Central memory CD4-positive, alpha-beta T cell (primary cell): ENCODE measurements around the gene TMEM266.

Experiments used
- DNase-seq: peaks from one replicate; pipeline ENCODE4 v3.0.0; 2022

TMEM266 gene

GRCh38 chr15:76189106-76189505 is 129.3 kb downstream of the TMEM266 start:
- DNase-seq, result no peak

- DNase-seq, result no peak
Measured at GRCh38 chr15:76190070-76190564, 130.3 kb downstream of the TMEM266 start.

DNA sequence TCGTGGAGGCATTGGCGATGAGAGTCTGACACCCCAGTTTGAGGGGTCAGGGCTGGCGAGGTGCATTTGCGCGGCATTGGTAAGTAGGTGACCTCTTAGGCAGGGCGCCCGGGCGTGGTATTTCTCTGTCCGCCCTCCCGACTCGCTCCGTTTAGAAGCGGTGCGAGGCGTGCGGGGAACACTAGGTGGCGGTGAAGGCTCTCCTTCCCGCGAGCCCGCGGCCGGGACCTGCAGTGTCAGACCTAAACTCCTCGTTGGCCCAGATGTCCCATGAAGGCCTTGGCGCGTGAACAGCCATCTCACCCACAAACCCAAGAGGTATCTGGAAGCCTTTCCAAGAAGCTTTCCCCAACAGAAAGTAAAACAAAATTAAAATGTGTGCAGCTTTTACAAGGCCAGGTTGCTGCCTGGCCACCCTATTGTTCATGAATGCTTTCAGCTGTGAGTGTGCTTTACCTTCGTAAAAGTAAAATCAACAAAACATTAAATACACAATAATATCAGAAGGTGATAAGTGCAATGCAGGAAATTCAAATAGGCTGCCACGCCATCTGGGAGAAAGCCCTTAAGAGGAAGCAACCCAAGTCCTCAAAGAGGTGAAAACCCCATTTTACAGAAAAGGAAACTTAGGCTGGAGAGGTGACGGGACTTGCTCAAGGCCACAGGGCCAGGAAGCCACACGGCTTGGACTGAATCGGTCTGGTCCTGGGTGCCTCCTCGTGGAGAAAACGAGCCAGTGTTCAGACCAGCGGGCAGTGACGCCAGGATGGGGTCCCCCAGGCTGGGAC is 131.2 kb downstream of the TMEM266 start:
- DNase-seq, result peak; percentile 31

DNA sequence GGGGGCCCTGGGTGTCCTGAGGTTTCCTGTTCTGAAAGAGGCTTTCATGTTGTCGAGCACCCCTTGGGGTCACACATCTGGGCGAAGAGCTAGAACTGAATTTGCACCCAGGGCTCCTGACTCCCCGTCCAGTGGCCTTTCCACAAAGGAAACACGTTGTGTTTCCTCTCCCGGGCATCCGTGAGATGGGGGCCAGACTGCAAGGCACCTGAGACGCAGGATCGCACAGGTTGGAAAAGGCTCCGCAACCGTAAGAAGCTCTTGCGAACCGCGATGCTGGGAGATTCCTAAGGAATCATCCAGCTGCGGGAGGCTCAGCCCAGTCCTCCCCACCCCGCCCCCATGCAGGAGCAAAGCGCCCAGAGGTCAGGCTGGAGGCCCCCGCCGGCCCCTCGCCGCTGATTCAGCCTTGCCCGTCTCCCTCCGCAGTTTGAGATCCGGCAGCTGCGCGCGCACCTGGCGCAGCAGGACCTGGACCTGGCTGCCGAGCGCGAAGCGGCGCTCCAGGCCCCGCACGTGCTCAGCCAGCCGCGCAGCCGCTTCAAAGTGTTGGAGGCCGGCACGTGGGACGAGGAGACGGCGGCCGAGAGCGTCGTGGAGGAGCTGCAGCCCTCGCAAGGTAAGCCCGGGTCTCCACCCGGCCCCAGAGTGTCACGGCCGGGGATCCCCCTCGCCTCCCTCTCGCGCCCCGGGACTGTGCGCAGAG is 131.9 kb downstream of the TMEM266 start:
- no peak for DNase-seq

DNA sequence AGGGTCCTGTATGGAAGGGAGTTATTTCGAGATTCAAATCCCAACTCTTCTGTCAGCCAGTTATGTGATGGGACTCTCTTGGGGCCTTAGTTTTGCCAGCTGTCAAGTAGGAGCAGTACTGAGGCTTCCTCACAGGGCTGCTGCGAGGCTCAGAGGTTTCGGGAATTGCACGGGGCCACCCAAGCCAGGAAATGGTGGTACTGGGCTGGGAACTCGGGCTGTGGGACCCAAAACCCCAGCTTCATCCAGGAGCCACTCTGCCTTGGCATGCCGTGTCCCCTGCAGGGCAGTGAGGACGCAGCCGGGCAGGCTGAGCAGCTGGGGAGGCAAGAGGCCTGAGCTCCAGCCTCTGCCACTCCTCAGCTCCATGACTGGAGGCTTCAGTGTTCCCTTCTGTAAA is 132.9 kb downstream of the TMEM266 start:
- DNase-seq, result no peak

DNA sequence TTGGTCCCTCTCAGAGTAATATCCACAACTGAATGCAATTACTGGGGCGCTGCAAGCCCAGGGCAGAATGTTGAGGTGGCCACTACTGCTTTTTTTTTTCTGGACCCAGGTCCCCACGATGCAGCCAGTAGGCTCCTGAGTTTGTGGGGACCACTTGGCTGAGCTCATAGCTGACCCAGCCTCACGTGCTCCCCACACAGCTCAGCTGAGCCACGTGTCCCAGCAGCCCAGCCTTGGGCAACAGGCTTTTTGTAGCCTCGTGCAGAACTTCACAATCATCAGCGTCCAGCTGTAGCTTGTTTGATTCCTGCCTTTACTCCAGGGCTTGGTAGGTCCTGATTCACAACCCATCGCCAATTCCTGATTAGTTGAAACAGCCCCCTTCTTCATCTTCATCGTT is 134.1 kb downstream of the TMEM266 start:
- no peak for DNase-seq

- DNase-seq, result no peak
Measured at GRCh38 chr15:76195506-76196268, 135.9 kb downstream of the TMEM266 start.

DNA sequence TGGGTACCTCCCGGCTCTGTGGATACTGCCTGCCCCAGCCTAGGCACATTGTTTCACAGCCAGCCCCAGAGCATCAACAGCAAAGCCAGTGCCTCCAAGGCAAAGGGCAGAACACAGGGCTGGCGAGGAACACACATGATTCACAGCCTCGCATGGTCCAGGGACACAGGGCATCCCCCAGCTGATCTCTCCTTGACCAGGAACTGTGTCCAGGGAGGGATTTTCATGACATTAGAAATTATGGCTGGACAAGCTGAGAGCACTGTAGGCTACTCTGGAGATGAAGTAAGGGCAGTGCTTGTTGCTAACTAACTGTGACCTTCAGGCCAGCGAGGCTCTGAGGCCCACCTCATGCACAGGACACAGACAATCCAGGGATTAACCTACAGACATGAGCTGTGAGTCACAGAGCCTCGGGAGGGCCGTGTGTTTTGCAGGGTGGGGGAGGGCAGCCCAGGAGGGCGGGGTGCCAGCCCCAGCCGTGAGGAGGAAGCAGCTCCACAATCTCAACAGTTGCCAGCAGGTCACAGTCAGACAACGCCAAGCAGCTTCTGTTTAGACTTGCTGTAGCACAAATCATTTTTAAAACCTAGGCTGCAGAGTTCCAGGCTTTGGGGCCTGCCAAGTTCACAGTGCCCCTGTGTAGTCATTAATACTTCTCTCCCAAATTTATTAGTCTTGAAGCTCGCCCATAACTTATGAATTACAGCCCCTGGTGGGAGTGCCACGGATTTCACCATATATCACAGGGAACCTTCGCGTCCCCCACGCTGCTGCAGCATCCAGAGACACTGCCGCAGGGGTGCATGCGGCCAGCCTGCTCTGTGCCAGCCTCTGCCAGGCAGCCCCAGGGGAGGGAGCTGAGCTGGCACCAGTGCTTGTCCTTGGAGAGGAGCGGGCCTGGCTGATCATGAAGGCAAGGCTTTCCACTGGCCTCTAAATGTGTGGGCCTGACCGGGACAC is 136.8 kb downstream of the TMEM266 start:
- DNase-seq, result no peak

- no peak for DNase-seq
Measured at GRCh38 chr15:76197703-76198455, 138.1 kb downstream of the TMEM266 start.

DNA sequence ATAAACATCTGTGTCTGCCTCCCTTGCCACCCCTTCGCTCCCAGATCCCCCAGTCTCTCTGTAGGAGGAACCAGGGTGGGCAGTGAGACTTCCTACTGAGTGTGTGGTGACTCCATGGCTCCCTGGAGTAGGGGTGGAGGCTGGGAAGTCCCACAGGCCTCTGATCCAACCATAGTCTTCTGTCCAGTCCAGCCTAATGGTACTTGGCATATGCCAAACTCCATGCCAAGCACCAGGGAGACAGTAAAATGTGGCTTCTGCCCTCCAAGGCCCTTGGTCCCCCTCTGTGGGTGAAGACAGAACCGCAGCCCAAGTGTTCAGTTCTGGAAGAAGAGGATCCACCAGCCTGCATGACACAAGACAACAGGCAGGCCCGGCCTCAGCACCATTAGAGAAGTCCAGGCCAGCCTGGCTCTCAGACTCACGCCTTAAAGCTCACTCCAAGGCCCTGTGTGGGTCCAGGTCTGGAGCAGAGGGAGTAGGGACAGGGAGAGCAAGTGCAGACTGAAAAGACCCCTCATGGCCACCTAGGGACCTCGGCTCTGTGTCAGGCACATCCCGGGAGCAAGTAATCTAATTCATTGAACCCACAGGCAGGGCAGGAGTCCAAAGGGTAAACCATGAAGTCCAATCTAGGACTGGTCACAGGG is 138.8 kb downstream of the TMEM266 start:
- DNase-seq, result no peak

DNA sequence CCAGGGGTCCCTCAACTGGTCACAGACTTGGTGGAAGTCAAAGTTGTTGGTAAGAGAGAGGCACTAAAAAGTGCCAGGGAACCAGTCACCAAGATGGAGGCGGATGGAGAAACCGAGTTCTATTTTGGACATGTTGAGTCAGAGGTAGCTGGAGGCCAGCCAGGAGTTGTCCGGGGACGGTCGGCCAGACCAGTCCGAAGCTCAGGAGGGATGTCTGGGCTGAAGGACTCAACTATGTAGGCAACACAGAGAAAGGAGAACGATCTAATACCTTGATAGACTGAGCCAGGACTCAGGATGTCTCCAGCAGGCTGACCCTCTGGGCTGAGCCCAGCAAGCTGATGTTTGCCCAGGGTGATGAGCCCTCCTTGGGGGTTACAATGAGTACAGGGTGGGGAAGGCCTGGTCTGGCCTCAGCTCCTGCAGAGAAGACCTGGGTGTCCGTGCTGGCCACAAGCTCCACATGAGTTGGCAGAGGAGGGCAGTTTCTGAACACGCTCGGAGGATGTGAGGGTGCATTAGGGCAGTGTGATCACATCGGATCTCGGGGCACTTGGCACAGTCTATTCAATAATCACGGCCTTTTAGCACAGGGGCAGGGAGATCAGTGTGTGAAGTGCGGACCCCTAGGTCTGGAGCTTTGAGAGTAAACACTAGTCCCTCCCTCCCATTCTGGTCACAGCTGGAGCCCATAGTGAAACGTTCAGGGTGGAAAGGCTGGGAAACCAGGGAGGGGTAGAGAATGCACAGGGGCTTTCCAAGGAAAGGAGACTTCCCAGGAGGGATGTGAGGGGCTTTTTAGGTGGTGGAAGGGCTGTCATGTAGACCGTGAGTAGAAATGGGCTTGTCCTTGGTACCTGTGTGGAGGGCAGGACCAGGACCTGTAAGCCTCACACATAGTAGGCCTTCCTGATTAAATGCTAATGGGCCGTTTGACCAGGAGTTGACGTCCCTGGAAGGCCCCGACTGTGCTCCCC is 139.6 kb downstream of the TMEM266 start:
- no peak for DNase-seq

DNA sequence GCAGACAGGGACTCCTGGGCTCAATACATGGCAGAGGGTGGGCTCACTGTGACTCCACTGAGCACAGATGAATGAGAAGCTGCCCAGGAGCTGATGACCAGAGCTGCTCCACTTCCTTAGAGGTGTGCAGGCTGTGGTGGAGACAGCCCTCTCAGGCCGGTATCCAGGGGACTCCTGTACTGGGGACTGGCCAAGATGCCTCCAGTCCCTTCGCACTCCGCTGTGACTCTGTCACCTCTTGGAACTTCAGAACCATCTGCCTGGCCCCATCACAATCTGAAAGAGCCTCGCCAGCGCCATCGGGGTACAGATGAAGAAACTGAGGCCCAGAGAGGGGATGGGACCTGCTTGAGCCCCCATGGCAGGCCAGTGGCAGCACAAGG is 140.3 kb downstream of the TMEM266 start:
- no peak for DNase-seq

- DNase-seq, result no peak
Measured at GRCh38 chr15:76200641-76201105, 140.9 kb downstream of the TMEM266 start.

DNA sequence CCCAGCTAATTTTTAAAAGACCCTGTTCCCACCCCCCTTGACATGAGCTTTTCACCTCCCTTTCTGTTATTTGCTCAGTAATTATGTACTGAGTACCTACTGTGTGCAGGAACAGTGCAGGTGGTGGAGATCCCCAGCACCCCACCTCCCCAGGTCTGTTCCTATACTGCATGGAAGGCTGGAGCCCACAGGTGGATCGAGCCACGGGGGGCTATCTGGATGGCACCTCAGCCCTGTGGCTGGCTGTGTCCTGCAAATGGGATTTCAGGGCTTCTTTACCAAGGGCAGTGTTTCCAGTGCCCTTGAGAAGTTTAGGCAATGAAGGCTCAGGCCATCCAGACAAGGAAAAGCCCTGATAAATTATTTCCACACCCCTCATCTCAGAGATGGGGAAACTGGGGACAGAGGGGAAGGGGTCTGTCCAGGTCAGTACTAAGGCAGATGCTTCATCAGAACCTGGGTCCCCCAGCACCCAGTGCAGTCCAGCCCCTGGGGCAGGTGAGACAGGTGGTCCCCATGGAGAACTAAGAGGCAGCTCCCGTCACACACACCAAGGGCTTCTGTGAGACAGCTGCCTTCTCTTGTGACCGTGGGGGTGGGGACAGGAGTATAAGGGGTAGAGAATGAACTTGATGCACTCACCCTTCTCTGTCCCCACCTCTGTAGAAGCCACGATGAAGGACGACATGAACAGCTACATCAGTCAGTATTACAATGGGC is 141.9 kb downstream of the TMEM266 start:
- DNase-seq, result no peak

GRCh38 chr15:76203346-76204108 is 143.7 kb downstream of the TMEM266 start:
- DNase-seq, result no peak

- no peak for DNase-seq
Measured at GRCh38 chr15:76204109-76204845, 144.5 kb downstream of the TMEM266 start.

DNA sequence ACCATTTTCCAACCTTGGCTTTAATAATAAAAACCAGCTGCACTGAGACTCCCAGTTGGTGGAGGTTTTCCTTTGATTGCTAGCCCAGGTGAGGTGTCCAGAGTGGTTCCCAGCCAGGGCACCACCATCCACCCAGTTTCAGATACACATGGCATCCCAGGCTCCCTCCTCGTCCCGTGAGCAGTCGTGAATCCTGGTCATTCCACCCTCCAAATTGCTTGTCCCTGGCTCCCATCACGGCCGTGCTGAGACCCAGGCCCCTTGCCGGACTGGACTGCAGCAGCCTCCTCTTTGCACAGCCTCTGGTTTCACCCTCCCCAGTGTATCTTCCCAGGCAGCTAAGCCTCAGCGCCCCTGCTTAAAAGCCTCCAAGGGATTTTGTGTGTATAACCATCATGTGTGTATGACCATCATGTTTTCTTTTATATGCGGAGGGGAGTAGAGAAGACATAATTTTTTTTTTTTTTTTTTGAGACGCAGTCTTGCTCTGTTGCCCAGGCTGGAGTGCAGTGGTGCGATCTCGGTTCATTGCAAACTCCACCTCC is 145.2 kb downstream of the TMEM266 start:
- DNase-seq, result no peak
